Airway epithelial cell (primary cell): ENCODE data around the gene MPPE1. TPM values are rescaled to one million over a fixed set of nuclear protein-coding genes. Genes with fewer than 3 reads are reported as not detected.

ENCODE experiments used
- total RNA-seq: library from RNA; depleted of rRNA; stranded (reverse); fragments of >200 nt; gene quantifications from 2 replicates; pipeline ENCODE4 v1.2.3, GENCODE V29; 2015

Gene MPPE1, protein sequence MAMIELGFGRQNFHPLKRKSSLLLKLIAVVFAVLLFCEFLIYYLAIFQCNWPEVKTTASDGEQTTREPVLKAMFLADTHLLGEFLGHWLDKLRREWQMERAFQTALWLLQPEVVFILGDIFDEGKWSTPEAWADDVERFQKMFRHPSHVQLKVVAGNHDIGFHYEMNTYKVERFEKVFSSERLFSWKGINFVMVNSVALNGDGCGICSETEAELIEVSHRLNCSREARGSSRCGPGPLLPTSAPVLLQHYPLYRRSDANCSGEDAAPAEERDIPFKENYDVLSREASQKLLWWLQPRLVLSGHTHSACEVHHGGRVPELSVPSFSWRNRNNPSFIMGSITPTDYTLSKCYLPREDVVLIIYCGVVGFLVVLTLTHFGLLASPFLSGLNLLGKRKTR
- 14.0 and 14.1 TPM in 2 replicates for total RNA-seq

GRCh38 chr18:11908182-11909060 lies at the start of gene MPPE1:
MPPE1 (minus strand) TSS chr18:11908317; CDS start chr18:11897264, 11,053 bp downstream.

GRCh38 chr18:11851146-11851805 lies 56.8 kb downstream of the MPPE1 start, which contains the start of gene CHMP1B:
CHMP1B (plus strand) TSS chr18:11851413; CDS start chr18:11851512, 99 bp downstream.

Other genes with a start within 250 kb of the MPPE1 start
- gene GNAL, start 219.1 kb downstream of the MPPE1 start, total RNA-seq = 4.5 and 5.1 TPM in 2 replicates
- 64.1 and 69.8 TPM in 2 replicates for gene CHMP1B, start 56.9 kb downstream of the MPPE1 start, total RNA-seq
- gene IMPA2, start 73.2 kb upstream of the MPPE1 start, total RNA-seq = 56.8 and 57.8 TPM in 2 replicates
- gene ANKRD62, start 185.5 kb upstream of the MPPE1 start, total RNA-seq = not detected in 2 replicates